ENCODE results near the gene ALDH3B2.

DNA sequence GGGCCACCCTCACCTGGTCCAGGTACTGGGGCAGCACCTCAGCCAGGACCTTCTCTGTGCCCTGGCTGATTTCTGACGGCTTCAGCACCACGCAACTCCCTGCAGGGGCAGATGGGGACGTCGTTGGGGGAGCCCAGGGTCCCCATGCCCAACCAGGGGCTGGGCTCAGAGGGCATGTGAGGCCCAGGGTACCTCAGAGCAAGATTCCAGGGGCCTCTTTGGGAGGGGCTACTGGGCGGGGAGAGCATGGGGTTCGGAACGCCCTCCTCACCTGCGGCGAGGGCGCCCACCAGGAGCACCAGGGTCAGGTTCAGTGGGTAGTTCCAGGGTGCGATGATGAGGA is 8.1 kb downstream of the ALDH3B2 start:
- TF ChIP-seq CTCF (IDR thresholded peaks at IDR 0.05; ENCODE audit: low read depth, low read length, poor library complexity, severe bottlenecking) (no peak), EZH2phosphoT487 (IDR thresholded peaks at IDR 0.05; ENCODE audit: borderline replicate concordance, low read length) (no peak)

All from DOHH2 (cell line).